ENCODE measurements around the gene TMEM63B.

DNA sequence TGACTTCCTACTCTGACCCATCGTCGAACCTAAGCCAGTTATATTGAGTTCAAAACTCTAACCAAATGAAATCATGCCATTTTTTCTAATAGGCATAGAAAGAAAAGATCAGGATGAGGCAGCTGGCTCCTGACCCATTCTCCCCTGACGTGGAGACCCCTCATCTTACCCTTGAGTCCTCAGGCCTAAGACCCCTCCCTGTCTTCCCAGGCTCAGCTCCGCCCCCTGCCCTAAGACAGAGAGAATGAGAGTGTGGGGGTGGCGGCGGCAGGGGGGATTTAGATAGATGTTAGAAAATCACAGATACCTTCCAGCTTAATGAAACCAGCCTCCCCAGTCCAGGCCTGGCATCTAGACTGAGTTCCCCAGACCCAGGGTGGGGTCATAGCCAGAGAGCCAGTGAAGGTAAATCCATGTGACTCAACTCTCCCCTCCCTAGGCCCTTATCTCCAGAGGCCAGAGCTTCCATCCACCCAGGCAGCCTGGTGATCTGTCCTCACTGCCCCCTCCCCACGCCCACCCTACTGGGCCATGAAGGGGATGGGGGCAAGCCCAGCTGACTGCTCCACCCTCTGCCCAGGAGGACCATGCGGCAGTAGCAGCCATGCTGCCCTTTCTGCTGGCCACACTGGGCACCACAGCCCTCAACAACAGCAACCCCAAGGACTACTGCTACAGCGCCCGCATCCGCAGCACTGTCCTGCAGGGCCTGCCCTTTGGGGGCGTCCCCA is 6.8 kb downstream of the TMEM63B start:
- TF ChIP-seq, protein P1, sequence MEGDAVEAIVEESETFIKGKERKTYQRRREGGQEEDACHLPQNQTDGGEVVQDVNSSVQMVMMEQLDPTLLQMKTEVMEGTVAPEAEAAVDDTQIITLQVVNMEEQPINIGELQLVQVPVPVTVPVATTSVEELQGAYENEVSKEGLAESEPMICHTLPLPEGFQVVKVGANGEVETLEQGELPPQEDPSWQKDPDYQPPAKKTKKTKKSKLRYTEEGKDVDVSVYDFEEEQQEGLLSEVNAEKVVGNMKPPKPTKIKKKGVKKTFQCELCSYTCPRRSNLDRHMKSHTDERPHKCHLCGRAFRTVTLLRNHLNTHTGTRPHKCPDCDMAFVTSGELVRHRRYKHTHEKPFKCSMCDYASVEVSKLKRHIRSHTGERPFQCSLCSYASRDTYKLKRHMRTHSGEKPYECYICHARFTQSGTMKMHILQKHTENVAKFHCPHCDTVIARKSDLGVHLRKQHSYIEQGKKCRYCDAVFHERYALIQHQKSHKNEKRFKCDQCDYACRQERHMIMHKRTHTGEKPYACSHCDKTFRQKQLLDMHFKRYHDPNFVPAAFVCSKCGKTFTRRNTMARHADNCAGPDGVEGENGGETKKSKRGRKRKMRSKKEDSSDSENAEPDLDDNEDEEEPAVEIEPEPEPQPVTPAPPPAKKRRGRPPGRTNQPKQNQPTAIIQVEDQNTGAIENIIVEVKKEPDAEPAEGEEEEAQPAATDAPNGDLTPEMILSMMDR (IDR thresholded peaks at IDR 0.05), result no peak
- TF ChIP-seq POLR2AphosphoS5 (IDR thresholded peaks at IDR 0.05), result no peak
